Panc1 (cell line): ENCODE results near the gene ZBTB7C. TPM values are rescaled to one million over a fixed set of nuclear protein-coding genes. Genes with fewer than 3 reads are reported as not detected.

Experiments
- ATAC-seq: fragments of 200-7000 bp; cut with Tn5 transposase; 2 replicates; pipeline ENCODE4 v1.9.1; 2020; ENCODE audit warnings: mild to moderate bottlenecking, moderate library complexity
- BruUV-seq: library from RNA; stranded (reverse); fragments of 400-500 nt; replicated peaks from 2 replicates; lab custom pipeline; 2021; lab: Mats Ljungman, UMichigan
- CTCF ChIA-PET: fragments of 300-600 bp; sonication (Branson Sonifier 250); formaldehyde crosslinking; loops from one replicate; lab custom pipeline; 2022; ENCODE audit warnings: antibody characterized with exemption; lab: Charles Lee
- POLR2A ChIA-PET: fragments of 300-600 bp; sonication (Branson Sonifier 250); formaldehyde crosslinking; loops from one replicate; lab custom pipeline; 2022; ENCODE audit warnings: antibody characterized with exemption; lab: Charles Lee
- DNase-seq: peaks from one replicate; pipeline ENCODE4 v3.0.0-alpha.2; 2010; ENCODE audit warnings: low read depth, low spot score
- H3K27ac ChIP-seq: 2 replicates; pipeline ENCODE4 v1.5.1; 2011; ENCODE audit warnings: mild to moderate bottlenecking, low read length, inconsistent platforms
- H3K27me3 ChIP-seq: fragments of 200-500 bp; sonication (Bioruptor generic); 2 replicates; pipeline ENCODE4 v1.6.0; 2014; ENCODE audit warnings: low read length, inconsistent platforms; ENCODE audit not compliant: control insufficient read depth, insufficient read depth
- H3K36me3 ChIP-seq: fragments of 200-500 bp; sonication (Bioruptor generic); 2 replicates; pipeline ENCODE4 v1.5.1; 2014; ENCODE audit warnings: inconsistent platforms, mild to moderate bottlenecking, low read length, moderate library complexity; ENCODE audit not compliant: control insufficient read depth, insufficient read depth
- H3K4me1 ChIP-seq: 2 replicates; pipeline ENCODE4 v1.5.1; 2011; ENCODE audit warnings: inconsistent platforms, mild to moderate bottlenecking, low read length, moderate library complexity; ENCODE audit not compliant: control insufficient read depth, insufficient read depth
- H3K4me3 ChIP-seq, 2 experiments: 2 replicates each; pipeline ENCODE4 v1.5.1; 2011 to 2012; ENCODE audit warnings: low read depth in 2 of 2, low read length in 2 of 2, mild to moderate bottlenecking in 2 of 2, inconsistent platforms in 1 of 2, moderate library complexity in 1 of 2
- H3K9me3 ChIP-seq: fragments of 200-500 bp; sonication (Bioruptor generic); 2 replicates; pipeline ENCODE4 v1.5.1; 2014; ENCODE audit warnings: low read depth, mild to moderate bottlenecking, inconsistent platforms, low read length, moderate library complexity; ENCODE audit not compliant: control insufficient read depth, insufficient read depth
- CTCF ChIP-seq: fragments of 450-650 bp; IDR thresholded peaks from 2 replicates; pipeline ENCODE4 v1.5.1; 2017; ENCODE audit warnings: mild to moderate bottlenecking
- POLR2AphosphoS5 ChIP-seq: IDR thresholded peaks from 2 replicates; pipeline ENCODE4 v1.6.1; 2012; ENCODE audit warnings: mild to moderate bottlenecking, low read depth, low read length, moderate library complexity
- REST ChIP-seq, 2 experiments: IDR thresholded peaks; 2 replicates each; pipeline ENCODE4 v1.6.1; 2011 to 2012; ENCODE audit warnings: low read depth in 2 of 2, control low read depth in 1 of 2, low read length in 1 of 2, mild to moderate bottlenecking in 1 of 2, moderate library complexity in 1 of 2; ENCODE audit not compliant: insufficient read depth in 1 of 2
- SIN3A ChIP-seq: IDR thresholded peaks from 2 replicates; pipeline ENCODE4 v1.6.1; 2012; ENCODE audit warnings: low read depth, mild to moderate bottlenecking, low read length, moderate library complexity, borderline replicate concordance; ENCODE audit not compliant: insufficient read depth
- TCF7L2 ChIP-seq: IDR thresholded peaks from 2 replicates; pipeline ENCODE4 v1.6.1; 2011; ENCODE audit warnings: mild to moderate bottlenecking, low read depth, low read length, inconsistent platforms
- in situ Hi-C: cut with HindIII; loops from 2 replicates; pipeline ENCODE4 v1.10.0; 2016; ENCODE audit warnings: low sequenced_read_pairs, low pct_unique_long_range_greater_than_20kb
- intact Hi-C: fragments of 100-400 bp; cut with micrococcal nuclease; formaldehyde crosslinking; loops from one replicate; pipeline ENCODE4 v1.10.0; 2022; ENCODE audit not compliant: unreplicated experiment
- total RNA-seq: library from RNA; stranded (reverse); gene quantifications from one replicate; pipeline ENCODE4 v1.2.1, GENCODE V29; 2021; ENCODE audit not compliant: unreplicated experiment

ZBTB7C gene
- total RNA-seq, 1 experiment from 2014 or later = 0.03 TPM

GRCh38 chr18:48279312-48279711 is 129.9 kb downstream of the ZBTB7C start:
- POLR2A ChIA-PET = no interaction called here
- no peaks in the 10 kb centered on the region for H3K4me1 ChIP-seq
- DNase-seq (no peak), ATAC-seq (no peak)
- intact Hi-C loops (no loop called here), in situ Hi-C loops (no loop called here)
- no peaks in the 10 kb centered on the region for H3K9me3 ChIP-seq
- BruUV-seq = no TSS peak
- TF ChIP-seq CTCF (no peak), TCF7L2 (no peak), REST (IDR thresholded peaks at IDR 0.05; ENCODE audit: insufficient read depth in 1 of 2, low read depth in 2 of 2, low read length in 1 of 2) (no peak), SIN3A (no peak), POLR2AphosphoS5 (no peak)
- CTCF ChIA-PET = no interaction called here
- no peak overlapping the region for H3K27ac ChIP-seq
- no peak overlapping the region for H3K4me3 ChIP-seq
- no peaks in the 10 kb centered on the region for H3K36me3 ChIP-seq
- no peaks in the 10 kb centered on the region for H3K27me3 ChIP-seq

GRCh38 chr18:48278081-48278480 is 131.1 kb downstream of the ZBTB7C start:
- TF ChIP-seq SIN3A = no peak
- TF ChIP-seq POLR2AphosphoS5 = no peak
- no peak for TF ChIP-seq REST (IDR thresholded peaks at IDR 0.05; ENCODE audit: insufficient read depth in 1 of 2, low read depth in 2 of 2, low read length in 1 of 2)
- TF ChIP-seq CTCF = no peak
- TF ChIP-seq TCF7L2 = no peak
- H3K4me1 ChIP-seq = no peaks in the 10 kb centered on the region
- H3K4me3 ChIP-seq = no peak overlapping the region
- H3K27me3 ChIP-seq = no peaks in the 10 kb centered on the region
- intact Hi-C loops (no loop called here), in situ Hi-C loops (no loop called here)
- ChIA-PET POLR2A (no interaction called here), CTCF (no interaction called here)
- no TSS peak for BruUV-seq
- H3K36me3 ChIP-seq = no peaks in the 10 kb centered on the region
- H3K9me3 ChIP-seq = no peaks in the 10 kb centered on the region
- ATAC-seq = no peak
- no peak for DNase-seq
- H3K27ac ChIP-seq = no peak overlapping the region
